ENCODE measurements around the gene LTBP1. TPM values are rescaled to one million over a fixed set of nuclear protein-coding genes. Genes with fewer than 3 reads are reported as not detected.
"Not testable (repeated sequence)": the region's sequence is repeated elsewhere in the genome, so short reads cannot be mapped to it uniquely, and the experiment has no call there.

LTBP1 gene
- total RNA-seq, 1 donor from 2014 or later, result 327 TPM

DNA sequence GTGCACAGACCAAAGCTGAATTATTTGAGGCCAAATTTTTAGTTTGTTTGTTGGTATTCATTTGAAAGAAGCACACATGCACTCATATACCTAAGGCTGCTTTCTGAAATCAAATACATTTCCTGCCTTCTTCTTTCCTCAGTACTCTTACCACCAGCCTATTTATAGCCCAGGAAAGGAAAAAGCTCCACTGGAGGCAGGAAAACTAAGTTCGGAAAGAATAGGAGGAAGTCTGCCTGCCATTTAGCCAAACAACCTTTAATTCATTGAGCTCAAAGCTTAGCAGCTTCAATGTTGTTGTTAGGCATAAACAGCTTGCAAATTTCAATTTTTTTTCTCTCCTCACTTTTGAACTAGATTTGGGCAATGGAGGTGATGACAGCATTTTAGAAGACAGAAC is 489.3 kb downstream of the LTBP1 start:
- TF ChIP-seq, protein P1, sequence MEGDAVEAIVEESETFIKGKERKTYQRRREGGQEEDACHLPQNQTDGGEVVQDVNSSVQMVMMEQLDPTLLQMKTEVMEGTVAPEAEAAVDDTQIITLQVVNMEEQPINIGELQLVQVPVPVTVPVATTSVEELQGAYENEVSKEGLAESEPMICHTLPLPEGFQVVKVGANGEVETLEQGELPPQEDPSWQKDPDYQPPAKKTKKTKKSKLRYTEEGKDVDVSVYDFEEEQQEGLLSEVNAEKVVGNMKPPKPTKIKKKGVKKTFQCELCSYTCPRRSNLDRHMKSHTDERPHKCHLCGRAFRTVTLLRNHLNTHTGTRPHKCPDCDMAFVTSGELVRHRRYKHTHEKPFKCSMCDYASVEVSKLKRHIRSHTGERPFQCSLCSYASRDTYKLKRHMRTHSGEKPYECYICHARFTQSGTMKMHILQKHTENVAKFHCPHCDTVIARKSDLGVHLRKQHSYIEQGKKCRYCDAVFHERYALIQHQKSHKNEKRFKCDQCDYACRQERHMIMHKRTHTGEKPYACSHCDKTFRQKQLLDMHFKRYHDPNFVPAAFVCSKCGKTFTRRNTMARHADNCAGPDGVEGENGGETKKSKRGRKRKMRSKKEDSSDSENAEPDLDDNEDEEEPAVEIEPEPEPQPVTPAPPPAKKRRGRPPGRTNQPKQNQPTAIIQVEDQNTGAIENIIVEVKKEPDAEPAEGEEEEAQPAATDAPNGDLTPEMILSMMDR (IDR thresholded peaks at IDR 0.05; ENCODE audit: unreplicated experiment), result no peak
- peak; percentile 27 for DNase-seq (ENCODE audit: low spot score)
- Mint-ChIP-seq H3K4me3 (ENCODE audit: unreplicated experiment) (peak overlapping the region; percentile 95), H3K36me3 (ENCODE audit: low read depth, unreplicated experiment) (peaks cover 27% of the 10 kb centered on the region), H3K27me3 (ENCODE audit: unreplicated experiment) (peaks cover 3% of the 10 kb centered on the region), H3K9me3 (ENCODE audit: unreplicated experiment) (no peaks in the 10 kb centered on the region), H3K27ac (ENCODE audit: unreplicated experiment) (peak overlapping the region; percentile 99), H3K4me1 (ENCODE audit: unreplicated experiment) (peaks cover 64% of the 10 kb centered on the region)

DNA sequence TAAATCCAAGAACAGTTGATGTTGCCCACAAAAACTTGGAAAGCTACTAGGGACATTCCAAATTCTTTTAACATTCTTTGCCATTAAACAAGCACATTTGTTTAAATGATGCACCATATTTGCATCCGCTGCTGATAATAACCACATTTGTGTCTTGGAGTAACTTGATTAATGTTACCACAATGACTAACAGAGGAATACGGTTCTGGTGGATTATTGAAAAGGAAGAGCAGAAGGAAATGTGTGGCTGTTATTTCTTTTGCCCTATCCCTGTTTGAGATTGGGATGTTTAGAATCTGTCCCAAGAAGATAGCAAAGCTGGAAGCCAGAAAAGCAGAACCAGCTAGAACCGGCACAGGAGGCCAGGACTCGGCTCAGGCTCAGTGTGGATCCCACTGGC is 490.5 kb downstream of the LTBP1 start:
- Mint-ChIP-seq H3K27me3 (ENCODE audit: unreplicated experiment) (peaks cover 2% of the 10 kb centered on the region), H3K9me3 (ENCODE audit: unreplicated experiment) (no peaks in the 10 kb centered on the region)

GRCh38 chr2:33437815-33438214 is 491.1 kb downstream of the LTBP1 start:
- TF ChIP-seq, protein P1 (IDR thresholded peaks at IDR 0.05; ENCODE audit: unreplicated experiment), result no peak
- Mint-ChIP-seq H3K27me3 (ENCODE audit: unreplicated experiment) (peaks cover 2% of the 10 kb centered on the region), H3K9me3 (ENCODE audit: unreplicated experiment) (no peaks in the 10 kb centered on the region), H3K4me1 (ENCODE audit: unreplicated experiment) (peaks cover 68% of the 10 kb centered on the region), H3K27ac (ENCODE audit: unreplicated experiment) (peak overlapping the region; percentile 96), H3K36me3 (ENCODE audit: low read depth, unreplicated experiment) (peaks cover 29% of the 10 kb centered on the region), H3K4me3 (ENCODE audit: unreplicated experiment) (peak overlapping the region; percentile 87)
- DNase-seq (ENCODE audit: low spot score), result no peak

More for the DNA sequence above, 490.5 kb downstream of the LTBP1 start:
- H3K36me3 Mint-ChIP-seq (ENCODE audit: low read depth, unreplicated experiment), result peaks cover 29% of the 10 kb centered on the region
- DNase-seq (ENCODE audit: low spot score), result no peak
- H3K4me3 Mint-ChIP-seq (ENCODE audit: unreplicated experiment), result peak overlapping the region; percentile 87
- peak overlapping the region; percentile 96 for H3K27ac Mint-ChIP-seq (ENCODE audit: unreplicated experiment)
- H3K4me1 Mint-ChIP-seq (ENCODE audit: unreplicated experiment), result peaks cover 68% of the 10 kb centered on the region
- TF ChIP-seq, protein P1 (IDR thresholded peaks at IDR 0.05; ENCODE audit: unreplicated experiment), result no peak

GRCh38 chr2:33441235-33441810 is 494.6 kb downstream of the LTBP1 start:
- Mint-ChIP-seq H3K36me3 (ENCODE audit: low read depth, unreplicated experiment) (peaks cover 42% of the 10 kb centered on the region), H3K4me1 (ENCODE audit: unreplicated experiment) (peaks cover 65% of the 10 kb centered on the region), H3K27ac (ENCODE audit: unreplicated experiment) (peak overlapping the region; percentile 81), H3K9me3 (ENCODE audit: unreplicated experiment) (no peaks in the 10 kb centered on the region), H3K4me3 (ENCODE audit: unreplicated experiment) (peak overlapping the region; percentile 87), H3K27me3 (ENCODE audit: unreplicated experiment) (peaks cover 2% of the 10 kb centered on the region)
- TF ChIP-seq, protein P1 (IDR thresholded peaks at IDR 0.05; ENCODE audit: unreplicated experiment), result peak; percentile 13
- DNase-seq (ENCODE audit: low spot score), result peak; percentile 59

DNA sequence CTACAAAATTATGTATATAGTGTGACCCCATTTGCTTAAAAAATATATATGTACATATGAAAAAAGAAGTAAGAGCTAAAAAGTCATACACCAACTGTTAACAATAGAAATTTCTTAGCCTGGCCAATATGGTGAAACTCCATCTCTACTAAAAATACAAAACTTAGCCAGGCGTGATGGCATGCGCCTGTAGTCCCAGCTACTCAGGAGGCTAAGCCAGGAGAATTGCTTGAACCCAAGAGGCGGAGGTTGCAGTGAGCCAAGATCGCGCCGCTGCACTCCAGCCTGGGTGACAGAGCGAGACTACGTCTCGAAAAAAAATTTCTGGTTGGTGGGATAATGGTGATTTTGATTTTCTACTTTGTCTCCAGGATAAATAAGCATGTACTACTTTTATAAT is 495.3 kb downstream of the LTBP1 start:
- H3K27me3 Mint-ChIP-seq (ENCODE audit: unreplicated experiment); H3K9me3 Mint-ChIP-seq (ENCODE audit: unreplicated experiment); H3K4me3 Mint-ChIP-seq (ENCODE audit: unreplicated experiment); DNase-seq (ENCODE audit: low spot score): not testable (repeated sequence)
- Mint-ChIP-seq H3K4me1 (ENCODE audit: unreplicated experiment) (peaks cover 71% of the 10 kb centered on the region), H3K27ac (ENCODE audit: unreplicated experiment) (peak overlapping the region; percentile 96), H3K36me3 (ENCODE audit: low read depth, unreplicated experiment) (peaks cover 46% of the 10 kb centered on the region)
